ENCODE results near the gene MACIR. TPM values are rescaled to one million over a fixed set of nuclear protein-coding genes. Genes with fewer than 3 reads are reported as not detected.
A peak's percentile ranks its signal among the peaks of the same experiment; 100 is the strongest.

The MACIR gene
- total RNA-seq, 6 experiments from 2014 or later: 80.7 to 110 (median 97.9) TPM

DNA sequence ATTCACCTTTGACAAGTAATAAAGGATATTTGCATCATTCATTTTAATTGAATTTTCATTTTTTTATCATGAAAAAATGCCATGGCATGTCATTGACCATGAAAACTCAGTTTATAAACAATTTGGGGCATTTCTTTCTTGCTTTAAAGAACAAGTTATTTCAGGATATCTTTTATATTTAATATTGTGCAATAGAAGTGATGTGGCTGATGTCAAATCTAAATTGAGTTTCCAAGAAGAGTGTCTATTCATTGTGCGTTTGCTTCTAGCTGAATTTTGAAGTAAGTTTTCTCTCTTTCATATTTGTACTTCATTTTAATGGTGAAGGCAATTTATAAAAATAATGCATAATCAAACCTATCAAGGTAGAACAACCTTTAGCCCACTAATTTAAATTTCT, 30.5 kb downstream of the MACIR start:
- peaks cover 2% of the 10 kb centered on the region; the same call in 1 of the 2 replicates for H3K27me3 Mint-ChIP-seq (ENCODE audit: insufficient read depth)
- no peak overlapping the region for H3K27ac Mint-ChIP-seq
- H3K4me1 Mint-ChIP-seq (ENCODE audit: low read depth): peaks cover 64% of the 10 kb centered on the region
- H3K36me3 Mint-ChIP-seq (ENCODE audit: low read depth): peaks cover 18% of the 10 kb centered on the region
- no peaks in the 10 kb centered on the region for H3K9me3 Mint-ChIP-seq
- H3K4me3 Mint-ChIP-seq: no peak overlapping the region
- DNase-seq: no peak
- TF ChIP-seq CTCF (IDR thresholded peaks at IDR 0.05): no peak

DNA sequence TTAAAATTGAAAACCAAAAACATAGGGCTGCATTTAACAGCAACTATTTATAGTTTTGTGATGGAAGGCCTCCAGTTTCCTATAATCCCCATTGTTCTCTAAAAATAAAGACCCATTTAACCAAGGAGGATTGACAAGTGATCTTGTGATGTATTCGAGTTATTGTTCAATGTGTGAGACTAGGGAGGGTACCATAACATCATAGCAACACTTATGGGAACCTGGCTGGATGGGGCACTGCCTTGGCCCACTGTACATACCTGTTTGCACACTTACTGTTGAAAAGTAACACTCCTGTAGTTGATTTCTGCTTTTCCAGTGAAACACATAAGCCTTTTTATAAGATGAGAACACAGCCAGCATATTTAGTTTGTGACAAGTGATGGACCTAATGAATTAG, 32.3 kb downstream of the MACIR start:
- no peak for TF ChIP-seq CTCF (IDR thresholded peaks at IDR 0.05)
- Mint-ChIP-seq H3K9me3 (no peaks in the 10 kb centered on the region), H3K27me3 (ENCODE audit: insufficient read depth) (no peaks in the 10 kb centered on the region; the same call in 1 of the 2 replicates), H3K4me3 (no peak overlapping the region), H3K4me1 (ENCODE audit: low read depth) (peaks cover 62% of the 10 kb centered on the region), H3K36me3 (ENCODE audit: low read depth) (peaks cover 14% of the 10 kb centered on the region), H3K27ac (peak overlapping the region; percentile 45; the same call in 1 of the 2 replicates)
- no peak for DNase-seq

DNA sequence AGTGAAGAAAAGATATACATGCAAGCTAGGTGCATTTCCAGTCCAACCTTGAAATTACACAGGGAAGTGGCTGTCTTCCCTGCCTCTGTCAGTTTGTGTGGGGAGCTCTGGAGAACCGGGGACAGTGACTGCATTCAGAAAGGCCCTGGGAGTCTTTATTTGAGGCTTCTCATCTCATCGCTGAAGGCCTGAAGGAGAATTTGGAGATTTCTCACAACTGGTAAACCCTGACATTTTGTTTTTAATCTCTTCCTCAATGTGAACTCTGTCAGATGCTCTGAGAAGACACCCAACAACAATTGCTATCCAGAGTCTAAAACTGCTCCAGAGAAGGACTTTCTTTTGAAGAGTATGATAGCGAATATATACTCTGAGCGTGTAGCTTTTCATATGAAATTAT, 33.0 kb downstream of the MACIR start:
- H3K27me3 Mint-ChIP-seq (ENCODE audit: insufficient read depth): no peaks in the 10 kb centered on the region; the same call in 1 of the 2 replicates
- DNase-seq: no peak
- H3K4me3 Mint-ChIP-seq: no peak overlapping the region
- H3K27ac Mint-ChIP-seq: no peak overlapping the region
- H3K36me3 Mint-ChIP-seq (ENCODE audit: low read depth): peaks cover 14% of the 10 kb centered on the region
- no peak for TF ChIP-seq CTCF (IDR thresholded peaks at IDR 0.05)
- no peaks in the 10 kb centered on the region for H3K9me3 Mint-ChIP-seq
- H3K4me1 Mint-ChIP-seq (ENCODE audit: low read depth): peaks cover 54% of the 10 kb centered on the region

GRCh38 chr5:103293099-103293498, 34.5 kb downstream of the MACIR start:
- no peak for DNase-seq
- Mint-ChIP-seq H3K4me1 (ENCODE audit: low read depth) (peaks cover 45% of the 10 kb centered on the region), H3K27ac (no peak overlapping the region; the same call in 1 of the 2 replicates), H3K27me3 (ENCODE audit: insufficient read depth) (no peaks in the 10 kb centered on the region), H3K36me3 (ENCODE audit: low read depth) (peaks cover 14% of the 10 kb centered on the region), H3K4me3 (no peak overlapping the region), H3K9me3 (no peaks in the 10 kb centered on the region)
- no peak for TF ChIP-seq CTCF (IDR thresholded peaks at IDR 0.05)

DNA sequence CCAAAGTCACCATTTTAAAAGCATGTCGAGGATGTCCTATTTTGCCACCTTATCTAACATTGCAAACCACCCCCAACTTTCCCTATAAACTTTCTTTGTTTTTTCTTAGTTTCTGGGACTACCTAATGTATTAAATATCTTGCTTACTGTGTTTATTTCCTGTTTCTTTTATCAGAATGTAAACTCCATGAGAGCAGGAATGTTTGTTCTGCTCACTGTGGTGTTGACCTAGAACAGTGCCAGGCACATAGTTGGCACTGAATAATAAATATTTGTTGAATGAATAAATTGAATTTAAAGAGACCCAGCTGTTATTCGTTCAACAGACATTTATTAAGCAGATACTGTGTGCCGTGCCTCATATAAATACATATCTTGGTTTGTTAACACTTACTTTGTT, 35.2 kb downstream of the MACIR start:
- DNase-seq: no peak
- no peak for TF ChIP-seq CTCF (IDR thresholded peaks at IDR 0.05)

DNA sequence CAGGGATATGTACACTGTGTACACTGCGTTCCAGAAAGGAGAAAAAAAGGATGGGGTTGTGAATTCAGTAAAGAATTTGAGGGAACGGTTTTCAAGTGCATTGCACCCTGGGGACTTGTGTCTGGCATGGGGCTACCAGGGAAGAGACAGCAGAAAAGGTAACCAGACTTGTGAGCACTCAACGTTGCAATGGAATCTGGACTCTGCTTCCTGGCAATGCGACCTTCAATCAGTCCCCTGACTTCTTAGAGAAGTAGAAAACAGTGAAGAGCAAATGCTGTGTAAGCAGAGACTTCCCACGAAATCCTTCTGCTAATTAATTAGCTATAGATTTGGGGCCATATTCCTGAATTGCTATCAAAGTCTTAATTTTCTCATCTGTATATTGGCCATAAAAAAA, 36.3 kb downstream of the MACIR start:
- H3K27ac Mint-ChIP-seq: no peak overlapping the region
- H3K36me3 Mint-ChIP-seq (ENCODE audit: low read depth): peaks cover 14% of the 10 kb centered on the region
- TF ChIP-seq CTCF (IDR thresholded peaks at IDR 0.05): no peak
- no peak overlapping the region for H3K4me3 Mint-ChIP-seq
- H3K9me3 Mint-ChIP-seq: no peaks in the 10 kb centered on the region
- H3K4me1 Mint-ChIP-seq (ENCODE audit: low read depth): peaks cover 31% of the 10 kb centered on the region
- H3K27me3 Mint-ChIP-seq (ENCODE audit: insufficient read depth): no peaks in the 10 kb centered on the region
- no peak for DNase-seq

More for the DNA sequence above, 35.2 kb downstream of the MACIR start:
- H3K4me1 Mint-ChIP-seq (ENCODE audit: low read depth): peaks cover 39% of the 10 kb centered on the region
- no peak overlapping the region for H3K4me3 Mint-ChIP-seq
- no peaks in the 10 kb centered on the region for H3K9me3 Mint-ChIP-seq
- H3K27ac Mint-ChIP-seq: no peak overlapping the region
- H3K36me3 Mint-ChIP-seq (ENCODE audit: low read depth): peaks cover 14% of the 10 kb centered on the region
- no peaks in the 10 kb centered on the region for H3K27me3 Mint-ChIP-seq (ENCODE audit: insufficient read depth)
